Measurements from ENCODE around the gene TMEM218.

Gene TMEM218

GRCh38 chr11:125079151-125079877 lies 32.1 kb downstream of the TMEM218 start:
- no peak for DNase-seq (ENCODE audit: low read depth)
- no peak for TF ChIP-seq CTCF (conservative IDR thresholded peaks at IDR 0.05; ENCODE audit: control insufficient read depth, insufficient read depth, low read depth, low read length)
- no peak overlapping the region for H3K4me3 ChIP-seq (ENCODE audit: control insufficient read depth, low read depth, low read length)

- no peak for TF ChIP-seq CTCF (conservative IDR thresholded peaks at IDR 0.05; ENCODE audit: control insufficient read depth, insufficient read depth, low read depth, low read length)
- DNase-seq (ENCODE audit: low read depth), result no peak
- no peak overlapping the region for H3K4me3 ChIP-seq (ENCODE audit: control insufficient read depth, low read depth, low read length)
These were observed 32.8 kb downstream of the TMEM218 start for GRCh38 chr11:125078516-125079140.

- no peak for DNase-seq (ENCODE audit: low read depth)
- no peak overlapping the region for H3K4me3 ChIP-seq (ENCODE audit: control insufficient read depth, low read depth, low read length)
- no peak for TF ChIP-seq CTCF (conservative IDR thresholded peaks at IDR 0.05; ENCODE audit: control insufficient read depth, insufficient read depth, low read depth, low read length)
These were observed 33.4 kb downstream of the TMEM218 start for GRCh38 chr11:125078016-125078415.

- H3K4me3 ChIP-seq (ENCODE audit: control insufficient read depth, low read depth, low read length), result no peak overlapping the region
- no peak for DNase-seq (ENCODE audit: low read depth)
- TF ChIP-seq CTCF (conservative IDR thresholded peaks at IDR 0.05; ENCODE audit: control insufficient read depth, insufficient read depth, low read depth, low read length), result no peak
These were observed 35.0 kb downstream of the TMEM218 start for GRCh38 chr11:125076378-125076945.

- no peak for TF ChIP-seq CTCF (conservative IDR thresholded peaks at IDR 0.05; ENCODE audit: control insufficient read depth, insufficient read depth, low read depth, low read length)
These were observed 35.5 kb downstream of the TMEM218 start for GRCh38 chr11:125075900-125076317.

GRCh38 chr11:125075242-125075625 lies 36.2 kb downstream of the TMEM218 start:
- H3K4me3 ChIP-seq (ENCODE audit: control insufficient read depth, low read depth, low read length), result no peak overlapping the region
- no peak for TF ChIP-seq CTCF (conservative IDR thresholded peaks at IDR 0.05; ENCODE audit: control insufficient read depth, insufficient read depth, low read depth, low read length)
- DNase-seq (ENCODE audit: low read depth), result no peak

More at GRCh38 chr11:125075900-125076317, 35.5 kb downstream of the TMEM218 start:
- no peak overlapping the region for H3K4me3 ChIP-seq (ENCODE audit: control insufficient read depth, low read depth, low read length)
- DNase-seq (ENCODE audit: low read depth), result no peak

Measured in fibroblast of mammary gland (primary cell).